Neural cell (in vitro differentiated cells): ENCODE results near the gene KRT6A. TPM values are rescaled to one million over a fixed set of nuclear protein-coding genes. Genes with fewer than 3 reads are reported as not detected.

Source experiments
- H2AFZ ChIP-seq: fragments of 200-600, 300-800 bp; sonication (generic), shearing (Covaris generic); 2 replicates; pipeline ENCODE4 v1.6.0; 2014; ENCODE audit warnings: low read depth, mild to moderate bottlenecking, antibody characterized with exemption, low read length, moderate library complexity
- H3F3A ChIP-seq: fragments of 200-600 bp; shearing (Covaris generic); 2 replicates; pipeline ENCODE4 v1.6.1; 2016; ENCODE audit warnings: mild to moderate bottlenecking, moderate library complexity, mixed read lengths, antibody characterized with exemption, low read length; ENCODE audit not compliant: insufficient read depth, poor library complexity, severe bottlenecking
- H3K27ac ChIP-seq: fragments of 200-600, 300-800 bp; sonication (generic), shearing (Covaris generic); 2 replicates; pipeline ENCODE4 v1.5.1; 2014; ENCODE audit warnings: mild to moderate bottlenecking, low read length, moderate library complexity
- H3K27me3 ChIP-seq: fragments of 300-800, 200-600 bp; sonication (generic), shearing (Covaris generic); 2 replicates; pipeline ENCODE4 v1.6.0; 2014; ENCODE audit warnings: mild to moderate bottlenecking, low read depth, low read length, moderate library complexity; ENCODE audit not compliant: insufficient read depth
- H3K36me3 ChIP-seq: fragments of 300-800, 200-600 bp; sonication (generic), shearing (Covaris generic); 2 replicates; pipeline ENCODE4 v1.5.1; 2014; ENCODE audit warnings: mild to moderate bottlenecking, antibody characterized with exemption, low read length, moderate library complexity; ENCODE audit not compliant: insufficient read depth
- H3K4me2 ChIP-seq: fragments of 300-800, 200-600 bp; sonication (generic), shearing (Covaris generic); 2 replicates; pipeline ENCODE4 v1.6.0; 2014; ENCODE audit warnings: mild to moderate bottlenecking, low read length
- H3K4me3 ChIP-seq: fragments of 300-800, 200-600 bp; sonication (generic), shearing (Covaris generic); 2 replicates; pipeline ENCODE4 v1.5.1; 2014; ENCODE audit warnings: mild to moderate bottlenecking, low read length, moderate library complexity
- H3K79me2 ChIP-seq: fragments of 200-600 bp; shearing (Covaris generic); replicated peaks from 2 replicates; pipeline ENCODE4 v1.6.0; 2014; ENCODE audit warnings: mild to moderate bottlenecking, low read length, moderate library complexity; ENCODE audit not compliant: insufficient read depth
- H3K9ac ChIP-seq: fragments of 300-800, 200-600 bp; sonication (generic), shearing (Covaris generic); 2 replicates; pipeline ENCODE4 v1.6.1; 2016; ENCODE audit warnings: mild to moderate bottlenecking, low read length, mixed read lengths
- H3K9me2 ChIP-seq: fragments of 200-600 bp; shearing (Covaris generic); 2 replicates; pipeline ENCODE4 v1.6.1; 2016; ENCODE audit warnings: mild to moderate bottlenecking, low read length, mixed read lengths; ENCODE audit not compliant: insufficient read depth
- H3K9me3 ChIP-seq: fragments of 200-600, 300-800 bp; sonication (generic), shearing (Covaris generic); 2 replicates; pipeline ENCODE4 v1.6.1; 2016; ENCODE audit warnings: mild to moderate bottlenecking, mixed run types, low read length, moderate library complexity, mixed read lengths
- H4K20me1 ChIP-seq: fragments of 200-600 bp; shearing (Covaris generic); 2 replicates; pipeline ENCODE4 v1.6.1; 2016; ENCODE audit warnings: mild to moderate bottlenecking, mixed run types; ENCODE audit not compliant: insufficient read depth
- CTCF ChIP-seq: fragments of 450-650 bp; IDR thresholded peaks from 2 replicates; pipeline ENCODE4 v1.5.1; 2014; ENCODE audit warnings: antibody characterized with exemption, mild to moderate bottlenecking, moderate library complexity; ENCODE audit not compliant: poor library complexity, severe bottlenecking
- EP300 ChIP-seq: fragments of 450-650 bp; conservative IDR thresholded peaks from 2 replicates; pipeline ENCODE4 v1.6.1; 2014; ENCODE audit warnings: antibody characterized with exemption, mild to moderate bottlenecking, moderate library complexity; ENCODE audit not compliant: poor library complexity, severe bottlenecking
- EZH2 ChIP-seq: fragments of 200-600, 300-800 bp; shearing (Covaris generic), sonication (generic); IDR thresholded peaks from 2 replicates; pipeline ENCODE4 v1.6.1; 2014; ENCODE audit warnings: antibody characterized with exemption, low read length, borderline replicate concordance, mild to moderate bottlenecking; ENCODE audit not compliant: insufficient read depth, poor library complexity, severe bottlenecking
- MXI1 ChIP-seq: fragments of 450-650 bp; conservative IDR thresholded peaks from 2 replicates; pipeline ENCODE4 v1.6.1; 2014; ENCODE audit warnings: antibody characterized with exemption, mild to moderate bottlenecking; ENCODE audit not compliant: poor library complexity, severe bottlenecking
- POLR2AphosphoS5 ChIP-seq: IDR thresholded peaks from 2 replicates; pipeline ENCODE4 v1.6.1; 2012
- RAD21 ChIP-seq: fragments of 450-650 bp; conservative IDR thresholded peaks from 2 replicates; pipeline ENCODE4 v1.6.1; 2014; ENCODE audit warnings: antibody characterized with exemption, mild to moderate bottlenecking, moderate library complexity
- REST ChIP-seq: IDR thresholded peaks from 2 replicates; pipeline ENCODE4 v1.6.1; 2012; ENCODE audit warnings: borderline replicate concordance
- SMC3 ChIP-seq: fragments of 450-650 bp; conservative IDR thresholded peaks from 2 replicates; pipeline ENCODE4 v1.6.1; 2014; ENCODE audit warnings: antibody characterized with exemption, mild to moderate bottlenecking, moderate library complexity; ENCODE audit not compliant: poor library complexity
- TAF1 ChIP-seq: IDR thresholded peaks from 2 replicates; pipeline ENCODE4 v1.6.1; 2012; ENCODE audit warnings: low read depth
- polyA plus RNA-seq: library from polyadenylated mRNA; depleted of rRNA; stranded (reverse); fragments of >200 nt; gene quantifications from 2 replicates; pipeline ENCODE4 v1.2.3, GENCODE V29; 2014

Gene KRT6A
- polyA plus RNA-seq, 1 donor from 2014 or later = not detected

- no peak overlapping the region for H3K4me3 ChIP-seq
- H3K27me3 ChIP-seq = no peaks in the 10 kb centered on the region
- no peak overlapping the region for H3K4me2 ChIP-seq
- no peaks in the 10 kb centered on the region for H3K79me2 ChIP-seq
- no peaks in the 10 kb centered on the region for H3K9me3 ChIP-seq
- H3K9ac ChIP-seq = no peak overlapping the region
- no peaks in the 10 kb centered on the region for H4K20me1 ChIP-seq
- H2AFZ ChIP-seq = no peak overlapping the region
- H3K36me3 ChIP-seq = no peaks in the 10 kb centered on the region
- no peaks in the 10 kb centered on the region for H3K9me2 ChIP-seq
- H3K27ac ChIP-seq = no peak overlapping the region
- H3F3A ChIP-seq = no peaks in the 10 kb centered on the region
- no peak for TF ChIP-seq EZH2
- no peak for TF ChIP-seq MXI1
- TF ChIP-seq CTCF = no peak
- TF ChIP-seq SMC3 = no peak
- no peak for TF ChIP-seq RAD21
- no peak for TF ChIP-seq REST
Observed at GRCh38 chr12:52444647-52445595, 48.1 kb downstream of the KRT6A start.

GRCh38 chr12:52443966-52444365, 49.1 kb downstream of the KRT6A start:
- Histone ChIP-seq H3F3A (no peaks in the 10 kb centered on the region), H4K20me1 (no peaks in the 10 kb centered on the region), H3K9ac (no peak overlapping the region), H3K9me2 (no peaks in the 10 kb centered on the region), H3K27me3 (no peaks in the 10 kb centered on the region), H3K27ac (no peak overlapping the region), H2AFZ (no peak overlapping the region), H3K4me2 (no peak overlapping the region), H3K36me3 (no peaks in the 10 kb centered on the region), H3K79me2 (no peaks in the 10 kb centered on the region), H3K9me3 (no peaks in the 10 kb centered on the region), H3K4me3 (no peak overlapping the region)
- TF ChIP-seq POLR2AphosphoS5 (no peak), CTCF (no peak), MXI1 (no peak), EP300 (no peak), TAF1 (no peak), RAD21 (no peak), EZH2 (no peak), REST (no peak), SMC3 (no peak)
